Measurements from ENCODE around the gene TMEM30A.

TMEM30A gene

DNA sequence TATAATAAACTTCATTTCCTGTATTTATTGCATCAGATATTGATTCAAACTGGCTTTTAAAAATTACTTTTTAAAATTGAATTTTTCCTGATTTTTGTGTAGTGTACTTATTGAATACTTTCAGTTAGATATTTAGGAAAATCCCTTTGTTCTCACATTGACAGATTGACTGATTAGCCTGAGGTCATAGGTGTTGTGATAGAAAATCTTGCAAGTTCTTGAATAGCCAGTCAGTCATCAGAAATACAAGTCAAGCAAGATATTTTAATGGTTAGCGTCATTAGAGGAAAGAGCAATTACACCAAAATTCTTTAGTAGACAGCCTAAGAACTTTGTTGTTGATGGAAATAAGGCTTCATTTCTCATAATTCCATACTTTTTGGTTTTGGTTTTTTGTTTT is 3.4 kb upstream of the TMEM30A start:
- no peaks in the 10 kb centered on the region for H3K27me3 ChIP-seq (ENCODE audit: control insufficient read depth, insufficient read depth, low read length)
- H3K9ac ChIP-seq (ENCODE audit: low read length), result no peak overlapping the region
- H3K4me1 ChIP-seq (ENCODE audit: control insufficient read depth, insufficient read depth, low read length), result no peaks in the 10 kb centered on the region
- H3K36me3 ChIP-seq (ENCODE audit: control insufficient read depth, insufficient read depth, low read length), result no peaks in the 10 kb centered on the region
- no peaks in the 10 kb centered on the region for H3K9me3 ChIP-seq (ENCODE audit: control insufficient read depth, low read length)
- no peak overlapping the region for H3K4me3 ChIP-seq (ENCODE audit: low read length)

DNA sequence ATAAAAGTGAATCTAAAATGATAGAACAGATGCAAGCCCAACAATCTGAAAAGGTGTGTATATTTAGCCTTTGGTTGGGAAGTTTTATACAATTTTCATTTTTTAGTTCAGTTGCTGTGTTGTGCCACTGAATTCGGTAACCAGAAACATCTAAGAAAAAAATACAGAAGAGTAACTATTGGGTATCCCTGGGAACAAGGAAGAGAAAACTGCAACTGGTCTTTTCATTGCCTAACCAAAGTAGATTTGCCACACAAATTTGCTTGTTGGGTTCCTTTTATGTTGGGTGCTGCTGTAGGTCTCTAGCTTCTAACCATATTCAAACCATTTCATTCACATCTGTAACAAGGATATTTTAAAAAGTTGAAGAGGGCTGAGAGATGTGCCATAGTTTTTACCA is 2.8 kb upstream of the TMEM30A start:
- Histone ChIP-seq H3K4me3 (ENCODE audit: low read length) (no peak overlapping the region), H3K9me3 (ENCODE audit: control insufficient read depth, low read length) (no peaks in the 10 kb centered on the region), H3K36me3 (ENCODE audit: control insufficient read depth, insufficient read depth, low read length) (no peaks in the 10 kb centered on the region), H3K9ac (ENCODE audit: low read length) (no peak overlapping the region), H3K27me3 (ENCODE audit: control insufficient read depth, insufficient read depth, low read length) (no peaks in the 10 kb centered on the region), H3K4me1 (ENCODE audit: control insufficient read depth, insufficient read depth, low read length) (no peaks in the 10 kb centered on the region)

DNA sequence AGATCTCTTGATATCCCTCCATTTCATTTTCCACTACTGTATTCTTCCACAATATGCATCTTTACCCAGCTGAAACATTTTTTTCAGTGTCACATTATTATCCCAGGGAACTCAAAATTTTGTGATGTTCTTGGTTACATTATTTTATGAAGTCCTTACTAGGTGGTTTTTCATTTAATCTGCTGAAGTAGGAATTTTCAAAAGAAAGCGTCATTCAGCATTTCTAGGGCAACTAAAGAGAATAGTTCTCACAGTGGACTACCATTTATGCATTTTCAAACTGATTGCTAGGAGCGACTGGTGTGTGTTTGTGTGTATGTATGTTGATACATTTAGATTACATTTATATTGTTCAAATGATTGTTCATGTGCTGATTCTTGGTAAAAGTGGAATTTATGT is 2.4 kb upstream of the TMEM30A start:
- H3K4me3 ChIP-seq (ENCODE audit: low read length), result no peak overlapping the region
- H3K4me1 ChIP-seq (ENCODE audit: control insufficient read depth, insufficient read depth, low read length), result no peaks in the 10 kb centered on the region
- no peaks in the 10 kb centered on the region for H3K27me3 ChIP-seq (ENCODE audit: control insufficient read depth, insufficient read depth, low read length)
- H3K9ac ChIP-seq (ENCODE audit: low read length), result no peak overlapping the region
- no peaks in the 10 kb centered on the region for H3K36me3 ChIP-seq (ENCODE audit: control insufficient read depth, insufficient read depth, low read length)
- H3K9me3 ChIP-seq (ENCODE audit: control insufficient read depth, low read length), result no peaks in the 10 kb centered on the region

DNA sequence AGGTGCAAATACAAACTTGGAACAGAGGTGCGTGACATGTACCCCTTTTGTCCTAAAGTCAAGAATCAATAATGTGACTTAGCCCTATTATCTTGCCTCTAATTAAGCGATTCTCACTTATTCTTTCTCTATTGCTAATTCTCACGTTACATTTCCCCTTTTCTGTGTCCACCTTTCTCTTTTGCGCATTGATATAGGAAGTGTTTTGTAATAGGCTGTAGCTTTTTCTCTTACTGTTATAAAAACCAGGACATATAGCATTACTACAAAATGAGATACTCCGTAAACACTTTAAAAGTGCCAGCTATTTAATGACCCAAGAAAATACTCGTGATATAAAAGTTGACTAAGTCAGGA is 669 bp upstream of the TMEM30A start:
- H3K27me3 ChIP-seq (ENCODE audit: control insufficient read depth, insufficient read depth, low read length), result no peaks in the 10 kb centered on the region
- peak overlapping the region; percentile 80 for H3K9ac ChIP-seq (ENCODE audit: low read length)
- no peaks in the 10 kb centered on the region for H3K9me3 ChIP-seq (ENCODE audit: control insufficient read depth, low read length)
- no peaks in the 10 kb centered on the region for H3K36me3 ChIP-seq (ENCODE audit: control insufficient read depth, insufficient read depth, low read length)
- peaks cover 4% of the 10 kb centered on the region for H3K4me1 ChIP-seq (ENCODE audit: control insufficient read depth, insufficient read depth, low read length)
- H3K4me3 ChIP-seq (ENCODE audit: low read length), result peak overlapping the region; percentile 80

DNA sequence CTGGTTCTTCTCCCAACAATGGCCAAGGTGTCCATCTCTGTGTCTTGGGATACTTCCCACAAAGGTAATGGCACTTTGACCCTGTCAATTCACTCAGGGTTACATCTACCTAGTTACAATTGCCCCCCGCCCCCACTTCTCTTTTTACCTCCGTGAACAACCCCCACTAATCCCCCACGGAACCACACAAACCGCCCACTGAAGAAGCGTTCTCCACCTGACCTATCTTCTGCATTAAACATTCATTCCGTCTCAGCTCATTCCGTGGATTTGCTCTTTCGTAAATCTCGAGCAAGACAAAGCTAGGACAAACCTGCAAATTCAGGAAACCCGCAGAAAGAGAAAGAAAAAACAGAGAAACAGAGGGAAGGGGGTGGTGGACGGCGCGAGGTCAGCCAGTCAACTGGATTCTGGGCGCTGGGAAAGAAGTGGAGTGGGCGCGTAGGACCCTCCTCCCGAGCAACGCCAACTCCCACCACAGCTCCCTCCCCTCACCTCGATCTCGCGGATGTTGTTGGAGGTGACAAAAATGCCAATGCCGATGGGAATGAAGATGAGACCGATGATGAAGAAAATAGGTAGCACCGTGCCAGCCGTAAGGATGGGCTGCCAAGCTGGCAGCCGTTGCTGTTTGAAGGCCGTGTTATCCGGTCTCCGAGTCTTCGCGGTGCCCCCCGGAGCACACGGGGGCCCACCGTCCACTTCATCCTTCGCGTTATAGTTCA is 523 bp downstream of the TMEM30A start:
- Histone ChIP-seq H3K36me3 (ENCODE audit: control insufficient read depth, insufficient read depth, low read length) (no peaks in the 10 kb centered on the region), H3K4me1 (ENCODE audit: control insufficient read depth, insufficient read depth, low read length) (peaks cover 6% of the 10 kb centered on the region), H3K4me3 (ENCODE audit: low read length) (peak overlapping the region; percentile 80), H3K9me3 (ENCODE audit: control insufficient read depth, low read length) (no peaks in the 10 kb centered on the region), H3K9ac (ENCODE audit: low read length) (peak overlapping the region; percentile 80), H3K27me3 (ENCODE audit: control insufficient read depth, insufficient read depth, low read length) (no peaks in the 10 kb centered on the region)

DNA sequence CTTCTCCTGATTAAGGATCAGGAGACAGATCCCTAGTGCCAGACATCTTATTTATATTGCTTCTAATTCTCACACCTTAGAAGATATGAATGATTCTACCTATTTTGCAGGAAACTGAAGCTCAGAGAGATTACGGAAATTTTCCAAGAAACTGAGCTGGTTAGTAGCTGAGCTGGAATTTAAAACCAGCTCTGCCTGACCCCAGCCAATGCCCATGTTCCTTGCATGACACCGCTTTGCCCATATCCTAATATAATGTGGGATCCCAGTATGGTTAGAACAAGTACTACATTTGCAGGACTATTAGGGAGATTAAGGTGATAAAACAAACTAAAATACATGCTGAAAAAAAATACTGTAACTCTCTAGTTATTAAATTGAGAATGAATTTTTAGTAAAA is 1.9 kb downstream of the TMEM30A start:
- H3K9ac ChIP-seq (ENCODE audit: low read length), result peak overlapping the region; percentile 80
- H3K9me3 ChIP-seq (ENCODE audit: control insufficient read depth, low read length), result no peaks in the 10 kb centered on the region
- H3K27me3 ChIP-seq (ENCODE audit: control insufficient read depth, insufficient read depth, low read length), result no peaks in the 10 kb centered on the region
- peaks cover 15% of the 10 kb centered on the region for H3K4me1 ChIP-seq (ENCODE audit: control insufficient read depth, insufficient read depth, low read length)
- no peaks in the 10 kb centered on the region for H3K36me3 ChIP-seq (ENCODE audit: control insufficient read depth, insufficient read depth, low read length)
- no peak overlapping the region for H3K4me3 ChIP-seq (ENCODE audit: low read length)

DNA sequence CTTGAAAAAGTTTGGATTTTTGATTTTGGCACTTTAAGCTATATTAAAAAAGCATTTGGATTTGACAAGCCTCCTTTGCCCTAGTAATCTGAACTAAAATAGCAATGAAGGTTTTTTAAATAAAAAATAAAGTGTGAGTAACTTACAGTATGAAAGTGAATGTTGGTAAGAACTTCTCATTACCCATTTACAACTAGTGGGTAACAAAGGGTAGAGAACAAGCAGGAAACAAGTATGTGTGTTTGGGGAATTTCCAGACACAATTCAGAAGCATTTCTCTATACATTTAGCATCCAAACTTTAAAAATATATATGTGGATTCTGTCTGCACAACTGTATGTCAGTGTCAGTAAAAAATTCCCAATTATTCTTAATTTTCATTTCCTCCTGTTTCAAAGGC is 2.9 kb downstream of the TMEM30A start:
- Histone ChIP-seq H3K27me3 (ENCODE audit: control insufficient read depth, insufficient read depth, low read length) (no peaks in the 10 kb centered on the region), H3K9ac (ENCODE audit: low read length) (peak overlapping the region; percentile 17), H3K4me1 (ENCODE audit: control insufficient read depth, insufficient read depth, low read length) (peaks cover 20% of the 10 kb centered on the region), H3K36me3 (ENCODE audit: control insufficient read depth, insufficient read depth, low read length) (no peaks in the 10 kb centered on the region), H3K9me3 (ENCODE audit: control insufficient read depth, low read length) (no peaks in the 10 kb centered on the region), H3K4me3 (ENCODE audit: low read length) (no peak overlapping the region)

DNA sequence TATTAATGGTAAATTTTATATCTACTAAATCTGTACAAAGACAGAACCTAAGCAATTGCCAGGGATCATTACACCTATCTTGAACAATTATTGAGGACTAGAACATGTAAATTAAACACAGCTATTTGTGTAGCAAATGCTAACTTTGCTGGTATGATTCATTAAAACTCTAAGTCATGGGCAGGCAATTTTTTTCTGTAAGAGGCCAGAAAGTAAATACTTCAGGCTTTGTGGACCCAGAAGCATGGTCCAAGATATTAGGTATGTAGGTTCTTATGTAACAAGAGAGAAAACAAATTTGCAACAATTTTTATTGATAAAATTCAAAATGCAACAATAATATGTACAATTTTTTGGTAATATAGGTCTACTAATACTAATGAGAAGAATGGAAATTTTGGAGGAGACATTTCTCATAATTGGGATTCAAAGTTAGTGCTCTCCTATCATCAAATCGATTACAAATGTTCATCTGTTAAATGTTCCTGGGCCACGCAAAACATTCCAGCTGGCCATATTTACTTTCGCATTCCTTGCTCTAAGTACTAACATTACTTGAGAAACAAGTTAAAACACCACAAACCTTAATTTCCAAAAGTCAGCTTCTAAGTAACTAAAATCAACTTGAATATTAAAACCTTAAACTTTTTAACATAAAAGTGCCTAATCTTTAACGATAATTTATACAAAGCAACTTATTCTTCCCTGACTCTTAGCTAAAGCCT is 4.3 kb downstream of the TMEM30A start:
- Histone ChIP-seq H3K4me3 (ENCODE audit: low read length) (no peak overlapping the region), H3K4me1 (ENCODE audit: control insufficient read depth, insufficient read depth, low read length) (peaks cover 20% of the 10 kb centered on the region), H3K36me3 (ENCODE audit: control insufficient read depth, insufficient read depth, low read length) (no peaks in the 10 kb centered on the region), H3K9me3 (ENCODE audit: control insufficient read depth, low read length) (no peaks in the 10 kb centered on the region), H3K27me3 (ENCODE audit: control insufficient read depth, insufficient read depth, low read length) (no peaks in the 10 kb centered on the region), H3K9ac (ENCODE audit: low read length) (peak overlapping the region; percentile 7)

DNA sequence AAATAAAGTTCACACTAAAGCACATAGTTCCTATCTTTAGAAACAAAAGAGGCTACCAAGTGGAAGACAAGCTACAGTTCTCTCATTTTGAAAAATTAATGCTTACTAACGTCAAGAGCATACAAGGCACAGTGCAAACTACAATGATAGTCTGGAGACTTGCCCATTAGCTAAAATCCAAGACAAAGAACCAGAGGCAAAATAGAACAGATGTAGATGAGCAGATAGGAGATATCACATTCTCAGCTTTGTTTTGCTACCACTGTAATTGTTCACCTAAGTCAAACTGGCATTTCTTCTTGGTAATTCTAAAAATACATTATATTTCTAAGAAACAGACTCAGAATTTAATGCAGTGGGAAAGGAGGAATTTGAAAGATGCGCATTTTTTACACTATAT is 5.2 kb downstream of the TMEM30A start:
- H3K4me1 ChIP-seq (ENCODE audit: control insufficient read depth, insufficient read depth, low read length), result peaks cover 20% of the 10 kb centered on the region
- no peak overlapping the region for H3K9ac ChIP-seq (ENCODE audit: low read length)
- no peaks in the 10 kb centered on the region for H3K9me3 ChIP-seq (ENCODE audit: control insufficient read depth, low read length)
- H3K36me3 ChIP-seq (ENCODE audit: control insufficient read depth, insufficient read depth, low read length), result no peaks in the 10 kb centered on the region
- no peak overlapping the region for H3K4me3 ChIP-seq (ENCODE audit: low read length)
- H3K27me3 ChIP-seq (ENCODE audit: control insufficient read depth, insufficient read depth, low read length), result no peaks in the 10 kb centered on the region

DNA sequence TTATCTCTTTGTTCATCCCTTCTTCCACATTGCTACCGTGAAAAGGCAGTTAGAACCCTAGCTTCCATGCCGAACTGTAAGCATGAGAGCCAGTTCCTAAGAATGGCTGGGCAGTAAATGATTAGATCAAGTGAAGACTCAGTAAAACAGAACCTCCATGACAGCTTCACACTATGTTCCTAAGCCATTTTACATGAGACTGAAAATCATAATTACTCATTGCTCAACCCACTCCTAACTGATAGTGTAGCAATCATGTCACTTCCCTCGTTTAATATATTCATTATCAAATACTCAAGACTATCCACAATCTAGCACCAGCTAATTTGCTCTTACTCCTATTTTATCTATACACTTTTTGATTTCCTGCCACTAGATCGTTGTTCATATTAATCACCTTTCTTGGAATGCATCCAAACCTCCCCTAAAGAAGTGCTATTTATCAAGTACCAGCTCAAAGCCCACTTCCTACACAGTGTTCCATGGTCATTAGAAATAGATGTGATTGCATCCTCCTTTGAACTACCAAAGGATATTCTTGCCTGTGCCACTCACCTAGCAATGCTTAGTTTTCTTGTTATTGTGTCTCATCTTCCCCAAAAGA is 6.0 kb downstream of the TMEM30A start:
- Histone ChIP-seq H3K9ac (ENCODE audit: low read length) (no peak overlapping the region), H3K27me3 (ENCODE audit: control insufficient read depth, insufficient read depth, low read length) (no peaks in the 10 kb centered on the region), H3K4me3 (ENCODE audit: low read length) (no peak overlapping the region), H3K4me1 (ENCODE audit: control insufficient read depth, insufficient read depth, low read length) (peaks cover 20% of the 10 kb centered on the region), H3K9me3 (ENCODE audit: control insufficient read depth, low read length) (no peaks in the 10 kb centered on the region), H3K36me3 (ENCODE audit: control insufficient read depth, insufficient read depth, low read length) (no peaks in the 10 kb centered on the region)

DNA sequence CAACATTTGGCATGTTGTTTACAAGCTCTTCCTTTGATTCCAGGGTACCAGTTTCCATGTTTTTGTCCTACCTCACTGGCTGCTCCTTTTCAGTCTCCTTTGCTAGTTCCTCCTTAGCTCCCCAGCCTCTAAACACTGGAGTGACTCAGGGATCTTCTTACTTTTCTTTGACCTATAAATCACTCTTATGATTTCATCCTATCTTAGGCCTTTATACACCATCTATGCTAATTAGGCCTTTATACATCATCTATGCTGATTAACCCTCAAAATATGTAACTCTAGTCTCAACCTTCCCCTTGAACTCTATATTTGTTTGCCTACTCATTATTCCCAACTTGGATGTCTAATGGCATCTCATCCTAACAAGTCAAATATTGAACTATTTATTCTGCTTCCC is 9.5 kb downstream of the TMEM30A start:
- Histone ChIP-seq H3K4me3 (ENCODE audit: low read length) (no peak overlapping the region), H3K4me1 (ENCODE audit: control insufficient read depth, insufficient read depth, low read length) (peaks cover 22% of the 10 kb centered on the region), H3K36me3 (ENCODE audit: control insufficient read depth, insufficient read depth, low read length) (no peaks in the 10 kb centered on the region), H3K27me3 (ENCODE audit: control insufficient read depth, insufficient read depth, low read length) (no peaks in the 10 kb centered on the region), H3K9ac (ENCODE audit: low read length) (no peak overlapping the region), H3K9me3 (ENCODE audit: control insufficient read depth, low read length) (no peaks in the 10 kb centered on the region)

DNA sequence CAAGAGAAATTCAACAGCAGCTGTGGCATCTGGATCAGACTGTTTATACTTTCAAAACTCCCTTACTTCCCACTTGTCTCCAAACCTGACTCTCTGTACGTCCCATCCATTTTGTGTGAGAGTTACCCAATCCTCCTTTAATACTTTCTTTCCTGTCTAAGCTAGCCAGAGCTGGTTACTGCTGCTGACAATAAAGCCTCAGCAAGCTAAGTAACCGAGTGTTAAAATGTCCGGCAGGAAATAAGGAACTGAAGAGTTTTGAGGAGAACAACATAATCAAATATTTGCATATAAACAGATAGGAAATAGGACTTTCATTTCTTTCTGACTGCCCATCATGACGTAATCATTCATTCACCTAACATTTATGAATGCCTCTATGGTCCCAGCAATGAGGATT is 11.6 kb downstream of the TMEM30A start:
- peaks cover 19% of the 10 kb centered on the region for H3K4me1 ChIP-seq (ENCODE audit: control insufficient read depth, insufficient read depth, low read length)

More for the DNA sequence above, 11.6 kb downstream of the TMEM30A start:
- Histone ChIP-seq H3K27me3 (ENCODE audit: control insufficient read depth, insufficient read depth, low read length) (no peaks in the 10 kb centered on the region), H3K9ac (ENCODE audit: low read length) (no peak overlapping the region), H3K4me3 (ENCODE audit: low read length) (no peak overlapping the region), H3K36me3 (ENCODE audit: control insufficient read depth, insufficient read depth, low read length) (no peaks in the 10 kb centered on the region), H3K9me3 (ENCODE audit: control insufficient read depth, low read length) (no peaks in the 10 kb centered on the region)

All from mucosa of stomach (tissue), 1 donor.